SKM-1 treated with dmso at 0.1 percent for 144 hours (cell line): ENCODE data around the gene FGR.

Experiments used
- DNase-seq: peaks from one replicate; lab custom pipeline; 2025; ENCODE audit not compliant: unreplicated experiment; lab: John Stamatoyannopoulos, UW

The FGR gene

GRCh38 chr1:27617420-27617819, 17.6 kb downstream of the FGR start:
- no peak for DNase-seq

GRCh38 chr1:27616441-27616840, 18.5 kb downstream of the FGR start:
- no peak for DNase-seq

GRCh38 chr1:27615346-27616192, 19.4 kb downstream of the FGR start:
- DNase-seq: no peak

- no peak for DNase-seq
Measured at GRCh38 chr1:27614625-27615344, 20.2 kb downstream of the FGR start.

GRCh38 chr1:27614043-27614624, 20.9 kb downstream of the FGR start:
- no peak for DNase-seq

- DNase-seq: no peak
Measured at GRCh38 chr1:27612718-27613117, 22.3 kb downstream of the FGR start.

- no peak for DNase-seq
Measured at GRCh38 chr1:27611450-27611849, 23.5 kb downstream of the FGR start.

GRCh38 chr1:27609618-27610240, 25.3 kb downstream of the FGR start:
- no peak for DNase-seq

GRCh38 chr1:27609210-27609555, 25.8 kb downstream of the FGR start:
- DNase-seq: no peak

GRCh38 chr1:27607239-27607804, 27.7 kb downstream of the FGR start:
- DNase-seq: no peak

- no peak for DNase-seq
Measured at GRCh38 chr1:27606708-27607238, 28.2 kb downstream of the FGR start.

- DNase-seq: peak; percentile 54
Measured at GRCh38 chr1:27605796-27606707, 28.9 kb downstream of the FGR start.

GRCh38 chr1:27605300-27605766, 29.7 kb downstream of the FGR start:
- DNase-seq: no peak

GRCh38 chr1:27604579-27605299, 30.2 kb downstream of the FGR start:
- no peak for DNase-seq

- peak; percentile 81 for DNase-seq
Measured at GRCh38 chr1:27603681-27604578, 31.1 kb downstream of the FGR start, which contains the start of gene AHDC1. Gene AHDC1 (minus strand): TSS chr1:27604144. CDS start chr1:27552115, 52,029 bp downstream.

- DNase-seq: no peak
Measured at GRCh38 chr1:27603309-27603680, 31.7 kb downstream of the FGR start.

GRCh38 chr1:27602462-27603308, 32.3 kb downstream of the FGR start:
- no peak for DNase-seq
